ENCODE results near the gene HES7.

- TF ChIP-seq GABPA (IDR thresholded peaks at IDR 0.05; ENCODE audit: low read depth) (no peak), CTCF (IDR thresholded peaks at IDR 0.05) (no peak), MXI1 (IDR thresholded peaks at IDR 0.05; ENCODE audit: low read depth, low read length) (no peak)
These were observed 49.4 kb downstream of the HES7 start for GRCh38 chr17:8074554-8074953.

All from SK-N-SH (cell line).